Measurements from ENCODE around the gene MTHFSD. TPM values are rescaled to one million over a fixed set of nuclear protein-coding genes. Genes with fewer than 3 reads are reported as not detected.

Gene MTHFSD
- total and polyA plus RNA-seq, 2 of the 8 experiments (the other 6 are each of a cell fraction or from before 2014, with no cell fraction given), result 7.1 to 9.8 TPM

GRCh38 chr16:86533076-86533475, 22.0 kb downstream of the MTHFSD start:
- ChIA-PET POLR2A (ENCODE audit: partially characterized antibody) (no interaction called here), CTCF (ENCODE audit: partially characterized antibody) (interaction anchor here (0.7 to 2.3 kb wide), 5 partner anchors 12 to 510 kb away, joined by 3 to 8 read pairs (median 3); no protein-coding TSS in a partner anchor)
- no peak for FAIRE-seq

More at GRCh38 chr16:86533076-86533475, 22.0 kb downstream of the MTHFSD start:
- DNase-seq (ENCODE audit: low read depth in 1 of 2, low spot score in 2 of 2), result no peak
- H3K23ac ChIP-seq (ENCODE audit: insufficient read length), result no peak overlapping the region
- H2BK15ac ChIP-seq (ENCODE audit: low read length), result no peak overlapping the region
- 92% methylated on average over 8 of the region's 8 CpGs; no CpG with 5 or more reads in 1 of the 2 experiments for WGBS, 2 experiments (ENCODE audit: extremely low coverage in 1 of 2, insufficient coverage in 1 of 2, insufficient read length in 1 of 2, insufficient replicate concordance in 2 of 2, low coverage in 1 of 2, low lambda C conversion rate in 2 of 2, missing lambda C conversion rate in 1 of 2)
- H3K4me2 ChIP-seq (ENCODE audit: insufficient read depth in 1 of 2, low read depth in 2 of 2, low read length in 2 of 2), result no peak overlapping the region
- no peaks in the 10 kb centered on the region for H4K20me1 ChIP-seq (replicated peaks in 1 of 2; ENCODE audit: control insufficient read depth in 1 of 2, insufficient read depth in 2 of 2, low read length in 2 of 2)
- no peaks in the 10 kb centered on the region for H3K79me1 ChIP-seq (ENCODE audit: low read depth, low read length)
- peaks cover 0 to 4% (median 2%) of the 10 kb centered on the region in 4 experiments; a peak in 3 of 8 replicates for H3K36me3 ChIP-seq (ENCODE audit: control insufficient read depth in 2 of 4, insufficient read depth in 4 of 4, low read length in 3 of 4)
- H2AFZ ChIP-seq (ENCODE audit: low read length), result no peak overlapping the region
- no peak overlapping the region for H3K4me3 ChIP-seq (ENCODE audit: extremely low read depth in 1 of 4, insufficient read depth in 2 of 4, low read depth in 3 of 4, low read length in 4 of 4)
- H4K5ac ChIP-seq (ENCODE audit: insufficient read length, low read depth, low read length), result no peak overlapping the region
- H3K18ac ChIP-seq (ENCODE audit: extremely low read depth, low read length), result no peak overlapping the region
- peaks cover 0 to 7% of the 10 kb centered on the region in 2 experiments; a peak in 1 of 4 replicates for H3K9me3 ChIP-seq (ENCODE audit: insufficient read depth in 2 of 2, low read depth in 1 of 2, low read length in 1 of 2)
- H3K4me1 ChIP-seq (replicated peaks in 1 of 4; ENCODE audit: control insufficient read depth in 3 of 4, insufficient read depth in 4 of 4, low read length in 3 of 4), result no peaks in the 10 kb centered on the region
- H3K14ac ChIP-seq (ENCODE audit: insufficient read length), result no peak overlapping the region
- H3K9ac ChIP-seq (replicated peaks in 1 of 4; ENCODE audit: extremely low read depth in 1 of 4, low read depth in 3 of 4, low read length in 3 of 4), result no peak overlapping the region
- TF ChIP-seq RAD21 (IDR thresholded peaks at IDR 0.05 in 1 of 2, conservative IDR thresholded peaks at IDR 0.05 in 1 of 2; ENCODE audit: low read depth in 2 of 2, low read length in 2 of 2) (no peak), POLR2AphosphoS5 (IDR thresholded peaks at IDR 0.05; ENCODE audit: low read depth, low read length) (no peak), SP2 (IDR thresholded peaks at IDR 0.05; ENCODE audit: low read length) (no peak), MAX (IDR thresholded peaks at IDR 0.05) (no peak), EP300 (IDR thresholded peaks at IDR 0.05; ENCODE audit: borderline replicate concordance in 1 of 2, low read depth in 2 of 2, low read length in 2 of 2) (no peak), RBBP5 (IDR thresholded peaks at IDR 0.05; ENCODE audit: borderline replicate concordance, low read depth, low read length) (no peak), BRCA1 (IDR thresholded peaks at IDR 0.05; ENCODE audit: low read depth, low read length) (no peak)
- H2AK5ac ChIP-seq (ENCODE audit: low read depth, low read length), result no peak overlapping the region
- no peak overlapping the region for H4K91ac ChIP-seq (replicated peaks; ENCODE audit: insufficient read length, low read length)
- H2BK20ac ChIP-seq (ENCODE audit: low read length), result no peak overlapping the region
- H4K8ac ChIP-seq (ENCODE audit: extremely low read depth, insufficient read depth, low read length), result no peak overlapping the region
- no peak overlapping the region for H3K27ac ChIP-seq (ENCODE audit: low read depth, low read length)
- H3K79me2 ChIP-seq (ENCODE audit: control insufficient read depth in 1 of 2, insufficient read depth in 2 of 2, low read length in 2 of 2), result no peaks in the 10 kb centered on the region
- no peaks in the 10 kb centered on the region for H3K23me2 ChIP-seq (ENCODE audit: low read depth, low read length)
- H2BK5ac ChIP-seq (ENCODE audit: low read depth, low read length), result no peak overlapping the region
- no peak overlapping the region for H3K56ac ChIP-seq (replicated peaks; ENCODE audit: insufficient read length, low read depth, low read length)
- H3K4ac ChIP-seq (replicated peaks; ENCODE audit: insufficient read length, low read depth, low read length), result no peak overlapping the region
- H2BK12ac ChIP-seq (ENCODE audit: low read depth, low read length), result no peak overlapping the region
- no peak overlapping the region for H2BK120ac ChIP-seq (replicated peaks; ENCODE audit: low read depth, low read length)
- H3K27me3 ChIP-seq (replicated peaks in 1 of 4; ENCODE audit: control insufficient read depth in 3 of 4, extremely low read depth in 1 of 4, insufficient read depth in 3 of 4, low read length in 3 of 4), result no peaks in the 10 kb centered on the region

All from H1 (cell line).